ENCODE data around the gene CALML3.

CALML3 gene

DNA sequence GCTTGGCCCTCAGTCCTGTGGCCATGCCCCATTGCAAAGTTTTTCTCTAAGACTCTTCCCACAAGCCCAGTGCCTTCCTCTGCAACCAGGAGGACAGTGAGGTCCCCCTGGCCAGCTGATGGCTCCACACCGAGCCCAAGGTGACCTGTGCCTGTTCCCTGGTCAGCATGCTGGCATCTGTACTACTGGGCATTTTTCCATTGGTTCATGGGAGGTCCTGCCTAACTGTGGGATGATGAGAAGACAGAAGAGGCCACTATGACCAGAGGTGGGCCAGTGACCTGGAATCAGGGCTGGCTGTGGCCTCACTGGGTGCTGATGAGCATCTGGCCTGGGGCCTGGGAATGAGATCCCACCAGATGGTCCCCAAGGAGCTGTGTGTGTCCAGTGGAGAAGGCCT lies 20.2 kb downstream of the CALML3 start:
- H3K36me3 ChIP-seq: no peaks in the 10 kb centered on the region
- TF ChIP-seq, protein P1, sequence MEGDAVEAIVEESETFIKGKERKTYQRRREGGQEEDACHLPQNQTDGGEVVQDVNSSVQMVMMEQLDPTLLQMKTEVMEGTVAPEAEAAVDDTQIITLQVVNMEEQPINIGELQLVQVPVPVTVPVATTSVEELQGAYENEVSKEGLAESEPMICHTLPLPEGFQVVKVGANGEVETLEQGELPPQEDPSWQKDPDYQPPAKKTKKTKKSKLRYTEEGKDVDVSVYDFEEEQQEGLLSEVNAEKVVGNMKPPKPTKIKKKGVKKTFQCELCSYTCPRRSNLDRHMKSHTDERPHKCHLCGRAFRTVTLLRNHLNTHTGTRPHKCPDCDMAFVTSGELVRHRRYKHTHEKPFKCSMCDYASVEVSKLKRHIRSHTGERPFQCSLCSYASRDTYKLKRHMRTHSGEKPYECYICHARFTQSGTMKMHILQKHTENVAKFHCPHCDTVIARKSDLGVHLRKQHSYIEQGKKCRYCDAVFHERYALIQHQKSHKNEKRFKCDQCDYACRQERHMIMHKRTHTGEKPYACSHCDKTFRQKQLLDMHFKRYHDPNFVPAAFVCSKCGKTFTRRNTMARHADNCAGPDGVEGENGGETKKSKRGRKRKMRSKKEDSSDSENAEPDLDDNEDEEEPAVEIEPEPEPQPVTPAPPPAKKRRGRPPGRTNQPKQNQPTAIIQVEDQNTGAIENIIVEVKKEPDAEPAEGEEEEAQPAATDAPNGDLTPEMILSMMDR (IDR thresholded peaks at IDR 0.05; ENCODE audit: low read depth, low read length): no peak
- no peaks in the 10 kb centered on the region for H3K9me3 ChIP-seq
- no peak overlapping the region for H3K4me3 ChIP-seq (ENCODE audit: low read depth, low read length)
- no peaks in the 10 kb centered on the region for H3K27me3 ChIP-seq
- no peaks in the 10 kb centered on the region for H3K4me1 ChIP-seq
- DNase-seq: no peak

DNA sequence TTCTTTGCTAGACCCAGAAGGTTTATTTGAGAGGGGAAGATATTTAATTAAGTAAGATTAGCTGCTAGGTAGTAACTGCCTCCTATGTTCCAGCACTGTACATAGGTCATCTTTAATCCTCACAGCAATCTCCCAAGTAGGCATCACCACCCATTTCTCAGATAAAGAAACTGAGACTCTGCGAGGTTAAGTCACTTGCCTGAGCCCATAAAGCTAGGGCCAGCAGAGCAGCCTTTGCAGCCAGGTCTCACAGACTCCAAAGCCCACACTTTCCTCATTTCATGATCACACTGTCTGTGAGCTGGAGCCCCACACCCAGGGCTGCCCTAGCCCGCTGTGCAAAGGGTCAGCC lies 20.6 kb downstream of the CALML3 start:
- DNase-seq: no peak
- H3K4me1 ChIP-seq: no peaks in the 10 kb centered on the region
- no peak overlapping the region for H3K4me3 ChIP-seq (ENCODE audit: low read depth, low read length)
- no peaks in the 10 kb centered on the region for H3K9me3 ChIP-seq
- H3K36me3 ChIP-seq: no peaks in the 10 kb centered on the region
- TF ChIP-seq, protein P1 (IDR thresholded peaks at IDR 0.05; ENCODE audit: low read depth, low read length): no peak
- no peaks in the 10 kb centered on the region for H3K27me3 ChIP-seq

DNA sequence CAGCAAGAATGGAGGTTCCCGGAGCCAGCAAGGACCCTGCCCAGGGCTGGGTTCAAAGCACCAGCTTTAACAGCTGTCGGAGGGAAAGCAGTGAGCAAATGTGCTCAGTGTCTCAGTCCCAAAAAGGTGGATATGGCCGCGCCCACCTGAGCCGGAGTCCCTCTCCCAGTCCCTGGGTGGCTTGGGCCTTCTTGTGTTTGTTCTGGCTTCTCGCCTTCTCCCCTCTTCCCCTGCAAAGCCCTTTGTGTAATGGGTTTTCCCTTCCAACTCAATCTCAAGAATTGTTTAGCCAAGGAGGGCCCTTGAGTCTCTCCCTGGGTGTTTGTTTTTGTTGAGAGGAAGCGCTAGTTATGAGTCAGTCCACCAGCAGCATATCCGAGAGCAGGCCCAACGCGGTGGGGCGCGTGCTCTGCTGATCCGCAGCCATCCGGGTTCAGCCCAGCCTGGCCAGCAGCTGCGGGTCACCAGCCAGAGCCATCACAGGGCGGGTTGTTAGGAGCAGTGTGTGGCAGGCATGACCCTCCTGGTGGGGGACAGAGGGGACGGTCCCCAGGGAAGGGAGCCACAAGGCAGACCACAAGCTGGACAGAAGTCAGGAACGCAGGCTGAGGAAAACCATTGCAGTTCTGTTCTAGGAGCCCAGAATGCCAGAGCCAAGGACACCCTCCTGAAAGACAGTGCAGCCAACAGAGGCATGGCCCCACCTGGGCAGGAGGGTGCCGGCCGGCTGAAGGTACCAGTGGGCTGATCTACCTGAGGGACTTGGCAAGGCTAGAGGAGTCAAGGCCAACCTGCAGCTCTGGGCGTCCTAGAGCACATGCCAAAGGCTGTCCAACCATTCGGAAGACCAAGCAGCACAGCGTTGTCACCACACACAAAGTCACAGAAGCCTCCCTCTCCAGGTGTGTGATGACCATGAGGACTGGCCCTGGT lies 21.3 kb downstream of the CALML3 start:
- no peaks in the 10 kb centered on the region for H3K9me3 ChIP-seq
- no peaks in the 10 kb centered on the region for H3K36me3 ChIP-seq
- TF ChIP-seq, protein P1 (IDR thresholded peaks at IDR 0.05; ENCODE audit: low read depth, low read length): no peak
- no peaks in the 10 kb centered on the region for H3K27me3 ChIP-seq
- DNase-seq: no peak
- H3K4me3 ChIP-seq (ENCODE audit: low read depth, low read length): no peak overlapping the region
- H3K4me1 ChIP-seq: no peaks in the 10 kb centered on the region

DNA sequence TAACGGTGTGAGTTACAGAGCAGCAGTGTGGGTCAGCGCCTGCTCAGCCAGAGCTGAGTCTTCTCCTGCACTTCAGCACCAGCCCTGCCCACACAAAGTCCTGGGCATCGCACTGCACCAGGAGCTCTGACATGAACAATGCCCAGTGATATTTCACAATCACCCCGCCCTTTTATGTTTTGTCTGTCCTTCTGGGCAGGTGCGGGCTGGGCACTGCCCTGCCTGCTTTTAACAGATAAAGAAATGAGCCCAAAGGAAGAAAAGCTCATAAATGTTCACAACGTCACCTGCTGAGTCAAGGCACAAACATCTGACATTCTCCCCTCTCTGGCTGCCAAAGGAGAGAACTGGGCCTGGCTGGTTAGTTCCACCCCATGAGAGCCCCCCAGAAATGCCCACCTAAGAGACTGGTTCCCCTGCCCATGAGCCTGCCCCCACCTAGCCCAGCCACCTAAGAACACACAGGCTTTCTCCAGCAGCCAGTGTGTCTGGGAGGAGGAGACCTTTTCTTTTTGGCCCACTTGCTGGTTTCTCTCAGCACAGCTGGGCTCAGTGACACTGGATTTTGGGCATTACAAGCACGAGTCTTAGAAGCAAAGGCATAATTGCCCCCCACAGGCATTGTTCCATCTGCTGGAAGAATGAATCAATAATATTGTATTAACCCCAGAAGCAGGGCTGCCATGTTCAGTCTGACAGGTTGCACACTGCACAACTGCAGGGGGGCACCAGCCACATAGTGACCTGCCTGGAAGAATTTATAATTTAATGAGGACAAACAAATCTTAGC lies 22.3 kb downstream of the CALML3 start:
- TF ChIP-seq, protein P1 (IDR thresholded peaks at IDR 0.05; ENCODE audit: low read depth, low read length): no peak
- DNase-seq: no peak
- no peaks in the 10 kb centered on the region for H3K27me3 ChIP-seq
- H3K4me3 ChIP-seq (ENCODE audit: low read depth, low read length): no peak overlapping the region
- no peaks in the 10 kb centered on the region for H3K36me3 ChIP-seq
- no peaks in the 10 kb centered on the region for H3K9me3 ChIP-seq
- H3K4me1 ChIP-seq: no peaks in the 10 kb centered on the region

DNA sequence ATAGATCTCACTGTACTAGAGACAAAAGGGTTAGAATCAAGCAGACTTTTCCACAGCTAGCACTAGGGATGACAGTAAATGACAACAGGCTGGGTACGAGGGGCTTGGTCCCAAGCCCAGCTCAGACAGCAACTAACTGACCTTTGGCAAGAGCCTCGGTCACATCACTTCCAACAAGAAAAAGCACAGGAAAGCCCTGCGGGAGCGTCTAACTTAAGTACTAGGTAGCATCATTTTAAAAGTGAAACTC lies 22.8 kb downstream of the CALML3 start:
- no peaks in the 10 kb centered on the region for H3K27me3 ChIP-seq
- TF ChIP-seq, protein P1 (IDR thresholded peaks at IDR 0.05; ENCODE audit: low read depth, low read length): no peak
- no peaks in the 10 kb centered on the region for H3K9me3 ChIP-seq
- no peaks in the 10 kb centered on the region for H3K4me1 ChIP-seq
- no peak overlapping the region for H3K4me3 ChIP-seq (ENCODE audit: low read depth, low read length)
- H3K36me3 ChIP-seq: no peaks in the 10 kb centered on the region
- DNase-seq: no peak

Measured in BE2C (cell line).